ENCODE measurements around the gene ACCS.

GRCh38 chr11:44113018-44113417 is 46.9 kb downstream of the ACCS start:
- TF ChIP-seq POLR2A (IDR thresholded peaks at IDR 0.05) (no peak), CTCF (IDR thresholded peaks at IDR 0.05) (no peak)
